T-cell (primary cell): ENCODE data around the gene MRPS5. TPM values are rescaled to one million over a fixed set of nuclear protein-coding genes. Genes with fewer than 3 reads are reported as not detected.
A peak's percentile ranks its signal among the peaks of the same experiment; 100 is the strongest.

Experiments used
- ATAC-seq, 4 experiments: fragments of 200-7000 bp in 3 of 4; fragments of 150-1000 bp in 1 of 4; cut with Tn5 transposase; replicated peaks in 1 of 4; 1 replicate in 3 of 4; 2 replicates in 1 of 4; pipeline ENCODE4 v1.10.0; 2021; ENCODE audit warnings: moderate library complexity in 3 of 4, mild to moderate bottlenecking in 2 of 4, moderate number of reproducible peaks in 1 of 4
- CTCF ChIA-PET, 2 donors: fragments of 300-600 bp; sonication (Branson Sonifier 250); formaldehyde crosslinking; loops; one replicate each; lab custom pipeline; 2022; ENCODE audit warnings: antibody characterized with exemption in 2 of 2; lab: Charles Lee
- POLR2A ChIA-PET, 2 donors: fragments of 300-600 bp; sonication (Branson Sonifier 250); formaldehyde crosslinking; loops; one replicate each; lab custom pipeline; 2022; ENCODE audit warnings: antibody characterized with exemption in 2 of 2; lab: Charles Lee
- DNase-seq, 35 experiments: peaks; one replicate each; pipeline versions ENCODE4 v3.0.0 to v3.0.0-alpha.2; 2013 to 2023
- H3K27ac ChIP-seq: one replicate; pipeline ENCODE4 v1.5.1; 2013; ENCODE audit warnings: low read length
- H3K27me3 ChIP-seq, 2 experiments: replicated peaks in 1 of 2; 1 replicate in 1 of 2; 2 replicates in 1 of 2; pipeline versions ENCODE4 v1.6.1 to v1.7.0; 2013; ENCODE audit warnings: low read length in 1 of 2, mixed read lengths in 1 of 2; ENCODE audit not compliant: control insufficient read depth in 2 of 2, insufficient read depth in 2 of 2; ENCODE audit errors: extremely low read depth in 1 of 2
- H3K36me3 ChIP-seq, 2 donors: 1 replicate in 1 of 2; 2 replicates in 1 of 2; pipeline versions ENCODE4 v1.6.1 to v1.7.0; 2013; ENCODE audit warnings: low read length in 1 of 2; ENCODE audit not compliant: control insufficient read depth in 2 of 2, insufficient read depth in 1 of 2; ENCODE audit errors: extremely low read depth in 1 of 2
- H3K4me1 ChIP-seq, 2 experiments: 1 replicate in 1 of 2; 2 replicates in 1 of 2; pipeline versions ENCODE4 v1.6.1 to v1.7.0; 2013; ENCODE audit warnings: low read length in 2 of 2, mixed read lengths in 1 of 2; ENCODE audit not compliant: insufficient read depth in 2 of 2, control insufficient read depth in 1 of 2; ENCODE audit errors: extremely low read depth in 1 of 2
- H3K4me3 ChIP-seq, 2 donors: 1 replicate in 1 of 2; 2 replicates in 1 of 2; pipeline versions ENCODE4 v1.5.1 to v1.7.0; 2013; ENCODE audit warnings: mild to moderate bottlenecking in 2 of 2, low read length in 1 of 2, moderate library complexity in 1 of 2; ENCODE audit not compliant: control insufficient read depth in 1 of 2; ENCODE audit errors: extremely low read depth in 1 of 2
- H3K9me3 ChIP-seq: 2 replicates; pipeline ENCODE4 v1.7.0; 2013
- H3K27ac Mint-ChIP-seq, 2 donors: one replicate each; pipeline ENCODE4 v1.8.0; 2020 to 2021; ENCODE audit warnings: mild to moderate bottlenecking in 2 of 2, mixed read lengths in 2 of 2
- H3K27me3 Mint-ChIP-seq, 2 donors: one replicate each; pipeline ENCODE4 v1.8.0; 2021 to 2022; ENCODE audit warnings: mixed read lengths in 2 of 2
- H3K36me3 Mint-ChIP-seq: one replicate; pipeline ENCODE4 v1.8.0; 2021; ENCODE audit warnings: mixed read lengths
- H3K4me1 Mint-ChIP-seq, 3 donors: one replicate each; pipeline ENCODE4 v1.8.0; 2020 to 2022; ENCODE audit warnings: mixed read lengths in 3 of 3, mild to moderate bottlenecking in 1 of 3
- H3K4me3 Mint-ChIP-seq, 3 donors: one replicate each; pipeline ENCODE4 v1.8.0; 2020 to 2022; ENCODE audit warnings: mild to moderate bottlenecking in 3 of 3, mixed read lengths in 3 of 3, moderate library complexity in 3 of 3
- H3K9me3 Mint-ChIP-seq, 3 donors: one replicate each; pipeline ENCODE4 v1.8.0; 2020 to 2022; ENCODE audit warnings: mixed read lengths in 3 of 3
- WGBS: methylation state at CpG from one replicate; pipeline ENCODE4 v1.1.5; 2013; ENCODE audit warnings: missing lambda C conversion rate; ENCODE audit not compliant: insufficient coverage; 5-methylcytosine and 5-hydroxymethylcytosine counted together
- total RNA-seq, 35 experiments: library from RNA in 6 of 35; stranded (reverse) in 6 of 35; fragments of 120-200 nt in 1 of 35; gene quantifications; one replicate each; pipeline versions ENCODE4 v1.2.1 to v1.2.4 and lab custom pipeline; 2013 to 2026

MRPS5 gene
- total RNA-seq, 5 donors from 2014 or later (not counting 1 experiment from before 2014, with no cell fraction given) = 32.3 to 58.3 (median 57.0) TPM

DNA sequence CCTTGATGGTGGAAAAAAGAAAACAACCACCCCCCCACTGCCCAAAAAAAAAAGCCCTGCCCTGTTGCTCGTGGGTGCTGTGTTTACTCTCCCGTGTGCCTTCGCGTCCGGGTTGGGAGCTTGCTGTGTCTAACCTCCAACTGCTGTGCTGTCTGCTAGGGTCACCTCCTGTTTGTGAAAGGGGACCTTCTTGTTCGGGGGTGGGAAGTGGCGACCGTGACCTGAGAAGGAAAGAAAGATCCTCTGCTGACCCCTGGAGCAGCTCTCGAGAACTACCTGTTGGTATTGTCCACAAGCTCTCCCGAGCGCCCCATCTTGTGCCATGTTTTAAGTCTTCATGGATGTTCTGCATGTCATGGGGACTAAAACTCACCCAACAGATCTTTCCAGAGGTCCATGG lies 68.1 kb downstream of the MRPS5 start:
- H3K9me3 Mint-ChIP-seq = no peaks in the 10 kb centered on the region
- H3K4me3 Mint-ChIP-seq = peak overlapping the region in 1 of 3 donors; percentile 54
- peak overlapping the region; percentile 95 to 96 for H3K27ac Mint-ChIP-seq
- Histone ChIP-seq H3K27ac (no peak overlapping the region), H3K4me3 (no peak overlapping the region), H3K9me3 (no peaks in the 10 kb centered on the region), H3K36me3 (peaks cover 5 to 32% of the 10 kb centered on the region in 2 donors), H3K27me3 (peaks cover 0 to 9% of the 10 kb centered on the region in 2 experiments), H3K4me1 (peaks cover 4 to 66% of the 10 kb centered on the region in 2 experiments)
- ATAC-seq (peak in 3 of 4 experiments; percentile 10 to 41 (median 35)), DNase-seq (peak in 2 of 35 experiments; percentile 30 to 45)
- 54% methylated on average over 4 of the region's 11 CpGs for WGBS
- H3K27me3 Mint-ChIP-seq = no peaks in the 10 kb centered on the region
- ChIA-PET CTCF (interaction anchor here (1.1 to 3.0 kb wide), 8 partner anchors 10 to 62 kb away, joined by 4 to 30 read pairs (median 12); partner anchors contain the start of gene MAL (in 1 of the 2)), POLR2A (interaction anchor here in 1 of 2 donors (1.0 kb wide), 1 partner anchor 25 kb away, joined by 6 read pairs; no protein-coding TSS in a partner anchor)
- H3K4me1 Mint-ChIP-seq = peaks cover 64 to 84% (median 71%) of the 10 kb centered on the region in 3 donors
- H3K36me3 Mint-ChIP-seq = peaks cover 25% of the 10 kb centered on the region

DNA sequence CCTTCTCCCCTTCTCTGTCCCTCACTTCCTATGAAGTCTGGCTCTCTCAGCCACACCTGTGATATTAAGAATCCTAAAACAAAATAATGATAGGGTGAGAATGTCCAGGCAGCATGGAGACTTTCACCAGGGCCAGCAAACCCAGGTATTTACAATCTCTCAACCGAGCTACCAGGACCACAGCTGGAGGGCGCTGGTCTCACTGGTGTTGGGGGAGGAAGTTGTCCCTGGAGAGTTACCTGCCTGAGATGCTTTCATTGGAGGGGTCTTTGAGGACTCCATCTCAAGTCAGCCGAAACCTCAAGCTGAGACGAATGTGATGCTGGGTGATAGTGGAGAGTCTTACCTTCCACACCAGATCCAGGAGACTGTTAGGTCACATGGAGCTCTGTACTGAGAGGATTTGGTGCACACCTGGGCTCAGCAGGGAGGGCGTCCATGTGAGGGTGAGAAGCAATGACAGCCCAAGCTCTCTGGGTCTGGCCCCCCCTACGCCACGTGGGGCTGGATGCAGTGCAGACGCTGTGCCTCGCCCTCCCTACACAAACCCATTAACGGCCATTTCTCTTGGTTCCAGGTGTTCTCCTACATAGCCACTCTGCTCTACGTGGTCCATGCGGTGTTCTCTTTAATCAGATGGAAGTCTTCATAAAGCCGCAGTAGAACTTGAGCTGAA lies 68.7 kb downstream of the MRPS5 start:
- Mint-ChIP-seq H3K9me3 (no peaks in the 10 kb centered on the region), H3K4me3 (peak overlapping the region in 1 of 3 donors; percentile 54), H3K4me1 (peaks cover 64 to 84% (median 73%) of the 10 kb centered on the region in 3 donors), H3K36me3 (peaks cover 25% of the 10 kb centered on the region), H3K27me3 (no peaks in the 10 kb centered on the region), H3K27ac (peak overlapping the region; percentile 95 to 96)
- ChIA-PET CTCF (interaction anchor here (1.0 to 3.0 kb wide), 10 partner anchors 10 to 63 kb away, joined by 3 to 30 read pairs (median 9); partner anchors contain the start of gene MAL (in 1 of the 2)), POLR2A (no interaction called here)
- Histone ChIP-seq H3K27me3 (peaks cover 0 to 9% of the 10 kb centered on the region in 2 experiments), H3K4me3 (no peak overlapping the region), H3K4me1 (peaks cover 4 to 70% of the 10 kb centered on the region in 2 experiments), H3K27ac (no peak overlapping the region), H3K36me3 (peaks cover 5 to 36% of the 10 kb centered on the region in 2 donors), H3K9me3 (no peaks in the 10 kb centered on the region)
- ATAC-seq (peak in 2 of 4 experiments; percentile 6 to 18), DNase-seq (no peak)
- 63% methylated on average over 5 of the region's 13 CpGs for WGBS

DNA sequence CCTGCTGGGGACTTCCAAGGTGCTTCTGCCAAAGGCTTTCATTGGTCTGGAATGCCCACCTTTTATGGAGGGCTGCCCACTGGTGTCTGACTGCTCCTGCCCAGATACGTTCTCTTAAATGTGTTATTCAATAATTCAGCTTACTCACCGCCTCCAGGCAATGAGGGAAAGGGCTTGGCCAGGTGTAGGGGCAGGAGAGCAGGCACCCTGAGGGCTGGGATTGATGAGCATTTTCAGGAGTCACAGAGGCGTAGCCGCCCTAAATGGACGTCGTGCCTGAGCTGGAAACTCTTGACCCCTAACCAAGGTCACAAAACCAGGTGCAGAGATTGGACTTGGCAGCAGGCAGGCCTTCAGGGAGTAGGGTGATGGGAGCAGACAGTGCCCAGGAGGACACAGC lies 69.3 kb downstream of the MRPS5 start:
- no peaks in the 10 kb centered on the region for H3K27me3 Mint-ChIP-seq
- no peaks in the 10 kb centered on the region for H3K9me3 ChIP-seq
- no peak overlapping the region for H3K4me3 ChIP-seq
- peaks cover 25% of the 10 kb centered on the region for H3K36me3 Mint-ChIP-seq
- peaks cover 4 to 71% of the 10 kb centered on the region in 2 experiments for H3K4me1 ChIP-seq
- peaks cover 70 to 84% (median 79%) of the 10 kb centered on the region in 3 donors for H3K4me1 Mint-ChIP-seq
- CTCF ChIA-PET = interaction anchor here (0.8 to 3.0 kb wide), 9 partner anchors 11 to 64 kb away, joined by 3 to 30 read pairs (median 11); no protein-coding TSS in a partner anchor
- no peak overlapping the region for H3K27ac ChIP-seq
- H3K27ac Mint-ChIP-seq = peak overlapping the region; percentile 57 to 96
- peak overlapping the region in 1 of 3 donors; percentile 10 for H3K4me3 Mint-ChIP-seq
- ATAC-seq (no peak), DNase-seq (no peak)
- WGBS = 90% methylated on average over 6 of the region's 6 CpGs
- no peaks in the 10 kb centered on the region for H3K9me3 Mint-ChIP-seq
- peaks cover 5 to 36% of the 10 kb centered on the region in 2 donors for H3K36me3 ChIP-seq
- peaks cover 0 to 9% of the 10 kb centered on the region in 2 experiments for H3K27me3 ChIP-seq
- POLR2A ChIA-PET = no interaction called here

DNA sequence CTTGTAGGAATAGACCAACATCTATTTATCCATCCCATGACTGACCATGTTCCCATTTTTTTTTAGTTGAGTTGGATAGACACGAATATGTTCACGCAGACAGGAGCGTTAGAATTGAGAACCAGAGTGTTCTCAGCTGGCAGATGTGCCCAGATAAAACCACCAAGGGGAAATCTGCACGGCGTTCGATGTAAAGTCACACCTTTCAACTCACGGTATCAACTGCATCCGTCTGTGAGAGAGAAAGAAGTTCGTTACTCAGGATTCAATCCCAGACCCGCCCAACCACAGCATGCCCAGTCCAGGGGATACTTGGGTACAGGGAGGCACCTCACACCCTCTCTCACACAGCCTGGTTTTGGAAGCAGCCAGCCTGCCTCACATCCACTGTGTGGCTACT lies 70.0 kb downstream of the MRPS5 start:
- CTCF ChIA-PET = interaction anchor here in 1 of 2 donors (0.8 kb wide), 1 partner anchor 64 kb away, joined by 4 read pairs; no protein-coding TSS in a partner anchor
- Histone ChIP-seq H3K4me1 (peaks cover 4 to 69% of the 10 kb centered on the region in 2 experiments), H3K4me3 (no peak overlapping the region), H3K9me3 (no peaks in the 10 kb centered on the region), H3K27me3 (peaks cover 0 to 9% of the 10 kb centered on the region in 2 experiments), H3K27ac (no peak overlapping the region), H3K36me3 (peaks cover 5 to 36% of the 10 kb centered on the region in 2 donors)
- no CpG with 5 or more reads among the region's 10 CpGs for WGBS
- ATAC-seq = peak in 1 of 4 experiments; percentile 50
- Mint-ChIP-seq H3K36me3 (peaks cover 25% of the 10 kb centered on the region), H3K27me3 (no peaks in the 10 kb centered on the region), H3K4me1 (peaks cover 77 to 90% (median 84%) of the 10 kb centered on the region in 3 donors), H3K27ac (peak overlapping the region; percentile 83 to 96), H3K4me3 (peak overlapping the region in 1 of 3 donors; percentile 10), H3K9me3 (no peaks in the 10 kb centered on the region)
- POLR2A ChIA-PET = no interaction called here
- no peak for DNase-seq

DNA sequence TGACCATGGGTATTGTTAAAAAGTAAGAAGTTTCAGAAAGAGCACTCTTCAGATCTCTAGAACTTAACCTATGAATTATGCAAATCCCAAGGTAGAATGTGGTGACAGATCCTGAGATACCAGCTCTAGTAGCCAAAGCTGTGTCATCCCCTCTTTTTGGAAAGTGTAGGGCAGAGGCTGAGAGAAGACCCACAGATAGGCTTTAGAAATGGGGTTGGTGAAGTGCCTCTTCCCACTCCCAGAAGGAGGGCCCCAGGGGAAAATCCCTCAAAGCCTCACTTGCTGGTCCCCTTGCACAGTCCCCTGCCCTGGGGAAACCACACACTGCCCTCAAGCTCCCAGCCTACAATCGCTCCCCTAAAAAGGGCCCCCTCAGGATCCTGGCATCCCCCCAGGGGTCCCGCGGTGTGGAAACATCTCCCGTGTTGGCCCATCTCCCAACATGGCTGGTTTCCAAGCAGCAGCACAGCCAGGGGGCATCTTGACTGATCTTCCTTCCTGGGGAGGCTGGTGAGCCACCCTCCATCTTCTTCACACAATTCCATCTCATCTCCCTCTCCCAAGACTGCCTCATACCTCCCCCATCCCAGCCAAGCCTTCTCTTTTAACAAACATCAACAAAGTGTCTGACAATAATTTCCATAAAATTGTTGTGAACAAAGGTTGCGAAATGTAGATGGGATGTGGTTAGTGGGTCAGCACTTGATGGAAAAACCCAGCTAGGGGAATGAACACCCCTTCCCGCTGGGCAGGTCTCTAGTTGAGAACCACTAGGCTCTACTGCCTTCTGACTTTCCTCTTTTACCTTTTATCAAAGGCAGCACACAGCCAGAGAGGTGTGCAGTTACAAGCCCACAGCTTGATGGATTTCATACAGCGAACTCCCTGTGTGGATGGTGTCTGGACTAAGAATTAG lies 71.0 kb downstream of the MRPS5 start:
- Mint-ChIP-seq H3K27me3 (no peaks in the 10 kb centered on the region), H3K4me3 (no peak overlapping the region), H3K9me3 (no peaks in the 10 kb centered on the region), H3K36me3 (peaks cover 25% of the 10 kb centered on the region), H3K4me1 (peaks cover 78 to 91% (median 84%) of the 10 kb centered on the region in 3 donors), H3K27ac (peak overlapping the region; percentile 83 to 96)
- no peak overlapping the region for H3K27ac ChIP-seq
- no peak for DNase-seq
- H3K27me3 ChIP-seq = peaks cover 0 to 9% of the 10 kb centered on the region in 2 experiments
- CTCF ChIA-PET = no interaction called here
- POLR2A ChIA-PET = no interaction called here
- no peak overlapping the region for H3K4me3 ChIP-seq
- peaks cover 0 to 68% of the 10 kb centered on the region in 2 experiments for H3K4me1 ChIP-seq
- H3K9me3 ChIP-seq = no peaks in the 10 kb centered on the region
- WGBS = 74% methylated on average over 4 of the region's 7 CpGs
- peaks cover 5 to 36% of the 10 kb centered on the region in 2 donors for H3K36me3 ChIP-seq
- no peak for ATAC-seq
